GM21825 (cell line): ENCODE measurements around the gene DUSP22.

Experiments
- ATAC-seq: cut with Tn5 transposase; IDR thresholded peaks from one replicate; pipeline ENCODE4 v1.9.1; 2021; ENCODE audit warnings: mild to moderate bottlenecking, moderate library complexity; ENCODE audit not compliant: unreplicated experiment

DUSP22 gene

GRCh38 chr6:348860-349396 is 56.6 kb downstream of the DUSP22 start:
- ATAC-seq: no peak

GRCh38 chr6:349491-349921 is 57.2 kb downstream of the DUSP22 start:
- no peak for ATAC-seq

- ATAC-seq: no peak
These were observed 58.1 kb downstream of the DUSP22 start for GRCh38 chr6:350371-350770.

GRCh38 chr6:351011-351866 is 59.0 kb downstream of the DUSP22 start:
- no peak for ATAC-seq

GRCh38 chr6:351867-352289 is 59.6 kb downstream of the DUSP22 start:
- ATAC-seq: no peak

GRCh38 chr6:352474-352873 is 60.2 kb downstream of the DUSP22 start:
- ATAC-seq: no peak

GRCh38 chr6:352896-353470 is 60.7 kb downstream of the DUSP22 start:
- ATAC-seq: no peak

GRCh38 chr6:353642-354614 is 61.6 kb downstream of the DUSP22 start:
- no peak for ATAC-seq

GRCh38 chr6:354631-355280 is 62.5 kb downstream of the DUSP22 start:
- ATAC-seq: no peak

GRCh38 chr6:355373-356208 is 63.3 kb downstream of the DUSP22 start:
- no peak for ATAC-seq

GRCh38 chr6:356828-357251 is 64.6 kb downstream of the DUSP22 start:
- ATAC-seq: peak; percentile 50

- no peak for ATAC-seq
These were observed 65.0 kb downstream of the DUSP22 start for GRCh38 chr6:357261-357790.

- ATAC-seq: no peak
These were observed 65.6 kb downstream of the DUSP22 start for GRCh38 chr6:357791-358341.

- no peak for ATAC-seq
These were observed 66.1 kb downstream of the DUSP22 start for GRCh38 chr6:358432-358831.

- ATAC-seq: no peak
These were observed 66.6 kb downstream of the DUSP22 start for GRCh38 chr6:358847-359246.

- ATAC-seq: no peak
These were observed 67.2 kb downstream of the DUSP22 start for GRCh38 chr6:359261-360035.

GRCh38 chr6:360349-360748 is 68.1 kb downstream of the DUSP22 start:
- no peak for ATAC-seq

- no peak for ATAC-seq
These were observed 68.6 kb downstream of the DUSP22 start for GRCh38 chr6:360764-361373.
